Measurements from ENCODE around the gene FAM131C.

DNA sequence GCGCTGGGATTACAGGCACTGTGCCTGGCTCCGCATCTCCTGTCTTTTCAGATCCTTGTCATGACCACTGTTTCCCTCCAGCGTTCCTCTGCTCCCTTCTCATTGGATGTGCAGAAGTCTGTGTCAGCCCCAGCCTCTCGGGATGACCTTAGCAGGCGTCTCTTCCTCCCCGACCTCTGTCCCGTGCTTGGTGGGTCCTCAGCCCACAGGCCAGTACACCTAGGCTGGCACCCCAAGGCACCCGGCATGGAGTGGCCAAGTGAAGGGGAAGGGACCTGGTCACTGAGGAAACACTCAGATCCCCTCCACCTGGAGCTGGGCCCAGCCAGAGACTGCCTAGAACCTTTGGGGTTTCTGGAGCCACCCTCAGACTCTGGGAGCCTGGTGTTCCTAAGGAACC lies 32.3 kb downstream of the FAM131C start:
- TF ChIP-seq, protein P1, sequence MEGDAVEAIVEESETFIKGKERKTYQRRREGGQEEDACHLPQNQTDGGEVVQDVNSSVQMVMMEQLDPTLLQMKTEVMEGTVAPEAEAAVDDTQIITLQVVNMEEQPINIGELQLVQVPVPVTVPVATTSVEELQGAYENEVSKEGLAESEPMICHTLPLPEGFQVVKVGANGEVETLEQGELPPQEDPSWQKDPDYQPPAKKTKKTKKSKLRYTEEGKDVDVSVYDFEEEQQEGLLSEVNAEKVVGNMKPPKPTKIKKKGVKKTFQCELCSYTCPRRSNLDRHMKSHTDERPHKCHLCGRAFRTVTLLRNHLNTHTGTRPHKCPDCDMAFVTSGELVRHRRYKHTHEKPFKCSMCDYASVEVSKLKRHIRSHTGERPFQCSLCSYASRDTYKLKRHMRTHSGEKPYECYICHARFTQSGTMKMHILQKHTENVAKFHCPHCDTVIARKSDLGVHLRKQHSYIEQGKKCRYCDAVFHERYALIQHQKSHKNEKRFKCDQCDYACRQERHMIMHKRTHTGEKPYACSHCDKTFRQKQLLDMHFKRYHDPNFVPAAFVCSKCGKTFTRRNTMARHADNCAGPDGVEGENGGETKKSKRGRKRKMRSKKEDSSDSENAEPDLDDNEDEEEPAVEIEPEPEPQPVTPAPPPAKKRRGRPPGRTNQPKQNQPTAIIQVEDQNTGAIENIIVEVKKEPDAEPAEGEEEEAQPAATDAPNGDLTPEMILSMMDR (IDR thresholded peaks at IDR 0.05; ENCODE audit: poor library complexity, severe bottlenecking) = no peak
- TF ChIP-seq EP300 (conservative IDR thresholded peaks at IDR 0.05; ENCODE audit: poor library complexity, severe bottlenecking) = no peak
- TF ChIP-seq POLR2AphosphoS5 (IDR thresholded peaks at IDR 0.05) = no peak
- no peak for TF ChIP-seq REST (IDR thresholded peaks at IDR 0.05; ENCODE audit: borderline replicate concordance)
- no peak for TF ChIP-seq TAF1 (IDR thresholded peaks at IDR 0.05; ENCODE audit: low read depth)
- TF ChIP-seq RAD21 (conservative IDR thresholded peaks at IDR 0.05) = no peak
- no peak for TF ChIP-seq MXI1 (conservative IDR thresholded peaks at IDR 0.05; ENCODE audit: poor library complexity, severe bottlenecking)
- TF ChIP-seq EZH2 (IDR thresholded peaks at IDR 0.05; ENCODE audit: borderline replicate concordance, insufficient read depth, low read length, poor library complexity, severe bottlenecking) = no peak

All from neural cell (in vitro differentiated cells).